Measurements from ENCODE around the gene LNX1. TPM values are rescaled to one million over a fixed set of nuclear protein-coding genes. Genes with fewer than 3 reads are reported as not detected.

The LNX1 gene
- total and polyA plus RNA-seq, 10 of the 15 experiments (the other 5 are each of a cell fraction or from before 2014, with no cell fraction given), result 0.72 to 1.4 (median 1.0) TPM

DNA sequence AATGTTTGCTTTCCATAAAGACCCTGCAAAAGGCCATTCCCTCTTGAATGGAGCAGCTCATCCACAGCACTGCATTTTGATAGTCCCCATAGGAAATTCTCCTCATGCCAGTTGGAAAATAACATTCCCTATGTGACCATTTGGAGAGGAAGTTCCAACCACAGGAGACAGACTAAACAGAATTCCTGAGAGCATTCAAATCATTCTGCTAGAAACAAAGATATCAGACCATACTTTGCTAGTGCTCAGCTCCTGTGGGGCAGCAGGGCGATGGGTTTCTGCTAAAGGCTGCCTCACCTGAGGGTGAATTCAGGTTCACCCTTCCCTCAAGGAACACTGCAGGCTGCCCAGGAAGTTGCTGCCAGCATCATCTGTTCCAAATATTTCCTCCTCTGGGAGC is 58.8 kb downstream of the LNX1 start:
- H4K20me1 ChIP-seq (ENCODE audit: control insufficient read depth, insufficient read depth), result no peaks in the 10 kb centered on the region
- no peak overlapping the region for H3K27ac ChIP-seq (ENCODE audit: control insufficient read depth, insufficient read depth)
- intact Hi-C loops (cut with micrococcal nuclease; ENCODE audit: unreplicated experiment), result no loop called here
- no peaks in the 10 kb centered on the region for H3K36me3 ChIP-seq (ENCODE audit: control insufficient read depth in 2 of 2, insufficient read depth in 2 of 2, low read length in 1 of 2)
- in situ Hi-C loops (cut with MboI), result no loop called here
- POLR2A ChIA-PET, result interaction anchor here (0.5 kb wide), 1 partner anchor 12 kb away, joined by 4 read pairs; no protein-coding TSS in a partner anchor
- CTCF ChIA-PET, result interaction anchor here (1.4 to 1.6 kb wide), 2 partner anchors 9 to 28 kb away, joined by 4 to 5 read pairs; no protein-coding TSS in a partner anchor
- H3K9ac ChIP-seq (ENCODE audit: control insufficient read depth, insufficient read depth, low read length), result no peak overlapping the region
- ATAC-seq (no peak), FAIRE-seq (no peak), DNase-seq (ENCODE audit: low read depth, low spot score) (no peak)
- SMC1A ChIA-PET (ENCODE audit: uncharacterized antibody, unreplicated experiment), result interaction anchor here (1.5 kb wide), 1 partner anchor 12 kb away, joined by 4 read pairs; no protein-coding TSS in a partner anchor
- BruUV-seq (replicated peaks), result no TSS peak
- H3K4me1 ChIP-seq (ENCODE audit: control insufficient read depth, insufficient read depth, low read length), result no peaks in the 10 kb centered on the region
- H3K4me2 ChIP-seq (ENCODE audit: control insufficient read depth, insufficient read depth), result no peak overlapping the region
- RAD21 ChIA-PET (ENCODE audit: unreplicated experiment), result interaction anchor here (1.1 kb wide), 1 partner anchor 10 kb away, joined by 3 read pairs; no protein-coding TSS in a partner anchor
- no peaks in the 10 kb centered on the region for H3K9me3 ChIP-seq (replicated peaks; ENCODE audit: control insufficient read depth, insufficient read depth, low read length)
- no peaks in the 10 kb centered on the region for H3K27me3 ChIP-seq (replicated peaks in 1 of 2; ENCODE audit: control insufficient read depth in 2 of 2, insufficient read depth in 2 of 2, low read length in 1 of 2)
- H3K79me2 ChIP-seq (ENCODE audit: control insufficient read depth, insufficient read depth, low read length), result no peaks in the 10 kb centered on the region
- H3K4me3 ChIP-seq, result no peak overlapping the region
- 4% methylated on average over 1 of the region's 1 CpG for WGBS (ENCODE audit: insufficient coverage, insufficient replicate concordance, low lambda C conversion rate, missing lambda C conversion rate)
- H2AFZ ChIP-seq (ENCODE audit: control insufficient read depth, low read depth, low read length), result no peak overlapping the region
- TF ChIP-seq, protein P1, sequence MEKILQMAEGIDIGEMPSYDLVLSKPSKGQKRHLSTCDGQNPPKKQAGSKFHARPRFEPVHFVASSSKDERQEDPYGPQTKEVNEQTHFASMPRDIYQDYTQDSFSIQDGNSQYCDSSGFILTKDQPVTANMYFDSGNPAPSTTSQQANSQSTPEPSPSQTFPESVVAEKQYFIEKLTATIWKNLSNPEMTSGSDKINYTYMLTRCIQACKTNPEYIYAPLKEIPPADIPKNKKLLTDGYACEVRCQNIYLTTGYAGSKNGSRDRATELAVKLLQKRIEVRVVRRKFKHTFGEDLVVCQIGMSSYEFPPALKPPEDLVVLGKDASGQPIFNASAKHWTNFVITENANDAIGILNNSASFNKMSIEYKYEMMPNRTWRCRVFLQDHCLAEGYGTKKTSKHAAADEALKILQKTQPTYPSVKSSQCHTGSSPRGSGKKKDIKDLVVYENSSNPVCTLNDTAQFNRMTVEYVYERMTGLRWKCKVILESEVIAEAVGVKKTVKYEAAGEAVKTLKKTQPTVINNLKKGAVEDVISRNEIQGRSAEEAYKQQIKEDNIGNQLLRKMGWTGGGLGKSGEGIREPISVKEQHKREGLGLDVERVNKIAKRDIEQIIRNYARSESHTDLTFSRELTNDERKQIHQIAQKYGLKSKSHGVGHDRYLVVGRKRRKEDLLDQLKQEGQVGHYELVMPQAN (conservative IDR thresholded peaks at IDR 0.05), result no peak
- TF ChIP-seq KAT2A (conservative IDR thresholded peaks at IDR 0.05; ENCODE audit: control insufficient read depth, low read depth, low read length) (no peak), TAF1 (IDR thresholded peaks at IDR 0.05; ENCODE audit: borderline replicate concordance, low read depth, low read length) (no peak), IKZF2 (IDR thresholded peaks at IDR 0.05) (no peak), PAX8 (IDR thresholded peaks at IDR 0.05) (no peak)
- TF ChIP-seq, protein P2, sequence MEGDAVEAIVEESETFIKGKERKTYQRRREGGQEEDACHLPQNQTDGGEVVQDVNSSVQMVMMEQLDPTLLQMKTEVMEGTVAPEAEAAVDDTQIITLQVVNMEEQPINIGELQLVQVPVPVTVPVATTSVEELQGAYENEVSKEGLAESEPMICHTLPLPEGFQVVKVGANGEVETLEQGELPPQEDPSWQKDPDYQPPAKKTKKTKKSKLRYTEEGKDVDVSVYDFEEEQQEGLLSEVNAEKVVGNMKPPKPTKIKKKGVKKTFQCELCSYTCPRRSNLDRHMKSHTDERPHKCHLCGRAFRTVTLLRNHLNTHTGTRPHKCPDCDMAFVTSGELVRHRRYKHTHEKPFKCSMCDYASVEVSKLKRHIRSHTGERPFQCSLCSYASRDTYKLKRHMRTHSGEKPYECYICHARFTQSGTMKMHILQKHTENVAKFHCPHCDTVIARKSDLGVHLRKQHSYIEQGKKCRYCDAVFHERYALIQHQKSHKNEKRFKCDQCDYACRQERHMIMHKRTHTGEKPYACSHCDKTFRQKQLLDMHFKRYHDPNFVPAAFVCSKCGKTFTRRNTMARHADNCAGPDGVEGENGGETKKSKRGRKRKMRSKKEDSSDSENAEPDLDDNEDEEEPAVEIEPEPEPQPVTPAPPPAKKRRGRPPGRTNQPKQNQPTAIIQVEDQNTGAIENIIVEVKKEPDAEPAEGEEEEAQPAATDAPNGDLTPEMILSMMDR (IDR thresholded peaks at IDR 0.05 in 2 of 3, conservative IDR thresholded peaks at IDR 0.05 in 1 of 3; ENCODE audit: control insufficient read depth in 2 of 3, extremely low read depth in 1 of 3, insufficient read depth in 1 of 3, low read depth in 3 of 3, low read length in 3 of 3), result no peak
- TF ChIP-seq, protein P3, sequence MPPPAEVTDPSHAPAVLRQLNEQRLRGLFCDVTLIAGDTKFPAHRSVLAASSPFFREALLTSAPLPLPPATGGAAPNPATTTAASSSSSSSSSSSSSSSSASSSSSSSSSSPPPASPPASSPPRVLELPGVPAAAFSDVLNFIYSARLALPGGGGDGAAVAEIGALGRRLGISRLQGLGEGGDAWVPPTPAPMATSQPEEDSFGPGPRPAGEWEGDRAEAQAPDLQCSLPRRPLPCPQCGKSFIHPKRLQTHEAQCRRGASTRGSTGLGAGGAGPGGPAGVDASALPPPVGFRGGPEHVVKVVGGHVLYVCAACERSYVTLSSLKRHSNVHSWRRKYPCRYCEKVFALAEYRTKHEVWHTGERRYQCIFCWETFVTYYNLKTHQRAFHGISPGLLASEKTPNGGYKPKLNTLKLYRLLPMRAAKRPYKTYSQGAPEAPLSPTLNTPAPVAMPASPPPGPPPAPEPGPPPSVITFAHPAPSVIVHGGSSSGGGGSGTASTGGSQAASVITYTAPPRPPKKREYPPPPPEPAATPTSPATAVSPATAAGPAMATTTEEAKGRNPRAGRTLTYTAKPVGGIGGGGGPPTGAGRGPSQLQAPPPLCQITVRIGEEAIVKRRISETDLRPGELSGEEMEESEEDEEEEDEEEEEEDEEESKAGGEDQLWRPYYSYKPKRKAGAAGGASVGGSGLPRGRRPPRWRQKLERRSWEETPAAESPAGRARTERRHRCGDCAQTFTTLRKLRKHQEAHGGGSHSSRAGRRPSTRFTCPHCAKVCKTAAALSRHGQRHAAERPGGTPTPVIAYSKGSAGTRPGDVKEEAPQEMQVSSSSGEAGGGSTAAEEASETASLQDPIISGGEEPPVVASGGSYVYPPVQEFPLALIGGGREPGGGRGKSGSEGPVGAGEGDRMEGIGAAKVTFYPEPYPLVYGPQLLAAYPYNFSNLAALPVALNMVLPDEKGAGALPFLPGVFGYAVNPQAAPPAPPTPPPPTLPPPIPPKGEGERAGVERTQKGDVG (CRISPR knock-in tag; IDR thresholded peaks at IDR 0.05), result no peak
- TF ChIP-seq, protein P4, sequence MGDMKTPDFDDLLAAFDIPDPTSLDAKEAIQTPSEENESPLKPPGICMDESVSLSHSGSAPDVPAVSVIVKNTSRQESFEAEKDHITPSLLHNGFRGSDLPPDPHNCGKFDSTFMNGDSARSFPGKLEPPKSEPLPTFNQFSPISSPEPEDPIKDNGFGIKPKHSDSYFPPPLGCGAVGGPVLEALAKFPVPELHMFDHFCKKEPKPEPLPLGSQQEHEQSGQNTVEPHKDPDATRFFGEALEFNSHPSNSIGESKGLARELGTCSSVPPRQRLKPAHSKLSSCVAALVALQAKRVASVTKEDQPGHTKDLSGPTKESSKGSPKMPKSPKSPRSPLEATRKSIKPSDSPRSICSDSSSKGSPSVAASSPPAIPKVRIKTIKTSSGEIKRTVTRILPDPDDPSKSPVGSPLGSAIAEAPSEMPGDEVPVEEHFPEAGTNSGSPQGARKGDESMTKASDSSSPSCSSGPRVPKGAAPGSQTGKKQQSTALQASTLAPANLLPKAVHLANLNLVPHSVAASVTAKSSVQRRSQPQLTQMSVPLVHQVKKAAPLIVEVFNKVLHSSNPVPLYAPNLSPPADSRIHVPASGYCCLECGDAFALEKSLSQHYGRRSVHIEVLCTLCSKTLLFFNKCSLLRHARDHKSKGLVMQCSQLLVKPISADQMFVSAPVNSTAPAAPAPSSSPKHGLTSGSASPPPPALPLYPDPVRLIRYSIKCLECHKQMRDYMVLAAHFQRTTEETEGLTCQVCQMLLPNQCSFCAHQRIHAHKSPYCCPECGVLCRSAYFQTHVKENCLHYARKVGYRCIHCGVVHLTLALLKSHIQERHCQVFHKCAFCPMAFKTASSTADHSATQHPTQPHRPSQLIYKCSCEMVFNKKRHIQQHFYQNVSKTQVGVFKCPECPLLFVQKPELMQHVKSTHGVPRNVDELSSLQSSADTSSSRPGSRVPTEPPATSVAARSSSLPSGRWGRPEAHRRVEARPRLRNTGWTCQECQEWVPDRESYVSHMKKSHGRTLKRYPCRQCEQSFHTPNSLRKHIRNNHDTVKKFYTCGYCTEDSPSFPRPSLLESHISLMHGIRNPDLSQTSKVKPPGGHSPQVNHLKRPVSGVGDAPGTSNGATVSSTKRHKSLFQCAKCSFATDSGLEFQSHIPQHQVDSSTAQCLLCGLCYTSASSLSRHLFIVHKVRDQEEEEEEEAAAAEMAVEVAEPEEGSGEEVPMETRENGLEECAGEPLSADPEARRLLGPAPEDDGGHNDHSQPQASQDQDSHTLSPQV (IDR thresholded peaks at IDR 0.05), result no peak

Measured in GM12878 (cell line).